Lower lobe of right lung (tissue), 2 donors: ENCODE results near the gene C1orf210. TPM values are rescaled to one million over a fixed set of nuclear protein-coding genes. Genes with fewer than 3 reads are reported as not detected.

ENCODE experiments used
- ATAC-seq, 2 donors: fragments of 200-7000 bp; cut with Tn5 transposase; one replicate each; pipeline ENCODE4 v1.9.1; 2020 to 2022; ENCODE audit warnings: mild to moderate bottlenecking in 2 of 2, moderate library complexity in 2 of 2
- DNase-seq: peaks from one replicate; pipeline ENCODE4 v3.0.0-alpha.2; 2020
- H3K27ac ChIP-seq: fragments of 200-600 bp; one replicate; pipeline ENCODE4 v1.8.0; 2022
- H3K27me3 ChIP-seq: fragments of 200-600 bp; one replicate; pipeline ENCODE4 v1.8.0; 2022; ENCODE audit warnings: low read depth
- H3K36me3 ChIP-seq: fragments of 200-600 bp; one replicate; pipeline ENCODE4 v1.8.0; 2022; ENCODE audit warnings: mild to moderate bottlenecking
- H3K4me1 ChIP-seq: fragments of 200-600 bp; one replicate; pipeline ENCODE4 v1.8.0; 2022
- H3K4me3 ChIP-seq: fragments of 200-600 bp; one replicate; pipeline ENCODE4 v1.8.0; 2022; ENCODE audit warnings: mild to moderate bottlenecking
- H3K9me3 ChIP-seq: fragments of 200-600 bp; one replicate; pipeline ENCODE4 v1.8.0; 2022
- intact Hi-C: fragments of 100-400 bp; cut with DNase I; formaldehyde crosslinking; loops from one replicate; pipeline ENCODE4 v1.11.0; 2022
- total RNA-seq: library from RNA; stranded (reverse); fragmentation: NEBNext Ultra II Directional; extraction: Animal tissue kit (Norgen Biotek cat#: 25700); gene quantifications from one replicate; pipeline ENCODE4 v1.2.1, GENCODE V29; 2021
- TF ChIP-seq, protein P1 (sequence below): fragments of 200-600 bp; IDR thresholded peaks from one replicate; pipeline ENCODE4 v1.8.0; 2022; ENCODE audit warnings: antibody characterized with exemption, mild to moderate bottlenecking
- donor health status: DM: no; HTN: yes; CAD: no; lungs with severe emphysema.

C1orf210 gene
- total RNA-seq, 1 donor from 2014 or later = 19.1 TPM

GRCh38 chr1:43302721-43303470, 17.5 kb upstream of the C1orf210 start:
- intact Hi-C loops = no loop called here
- Histone ChIP-seq H3K27ac (peak overlapping the region; percentile 68), H3K4me3 (peak overlapping the region; percentile 53)

DNA sequence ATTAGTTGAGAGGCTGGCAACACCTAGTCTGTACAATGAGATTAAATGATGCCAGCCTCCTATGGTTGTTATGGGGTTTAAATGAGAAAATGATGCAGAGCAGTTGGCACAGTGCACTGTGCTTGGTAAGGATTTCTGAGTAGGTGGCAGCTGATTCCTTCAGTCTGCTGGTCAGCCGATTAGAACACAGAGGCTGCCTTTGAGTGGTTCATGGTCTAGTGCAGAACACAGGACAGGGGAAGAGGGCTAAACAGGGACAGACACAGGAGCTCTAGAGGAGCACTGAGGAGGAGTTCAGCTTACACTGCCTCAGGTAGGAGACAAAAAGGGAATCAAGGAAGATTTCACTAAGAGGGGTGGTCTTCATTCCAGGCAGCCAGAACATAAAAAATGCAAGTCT, 16.8 kb upstream of the C1orf210 start:
- intact Hi-C loops = no loop called here
- no peak for DNase-seq
- peak overlapping the region; percentile 68 for H3K27ac ChIP-seq
- peaks cover 47% of the 10 kb centered on the region for H3K4me1 ChIP-seq
- no peaks in the 10 kb centered on the region for H3K9me3 ChIP-seq
- no peaks in the 10 kb centered on the region for H3K27me3 ChIP-seq
- peaks cover 6% of the 10 kb centered on the region for H3K36me3 ChIP-seq
- no peak for ATAC-seq
- TF ChIP-seq, protein P1, sequence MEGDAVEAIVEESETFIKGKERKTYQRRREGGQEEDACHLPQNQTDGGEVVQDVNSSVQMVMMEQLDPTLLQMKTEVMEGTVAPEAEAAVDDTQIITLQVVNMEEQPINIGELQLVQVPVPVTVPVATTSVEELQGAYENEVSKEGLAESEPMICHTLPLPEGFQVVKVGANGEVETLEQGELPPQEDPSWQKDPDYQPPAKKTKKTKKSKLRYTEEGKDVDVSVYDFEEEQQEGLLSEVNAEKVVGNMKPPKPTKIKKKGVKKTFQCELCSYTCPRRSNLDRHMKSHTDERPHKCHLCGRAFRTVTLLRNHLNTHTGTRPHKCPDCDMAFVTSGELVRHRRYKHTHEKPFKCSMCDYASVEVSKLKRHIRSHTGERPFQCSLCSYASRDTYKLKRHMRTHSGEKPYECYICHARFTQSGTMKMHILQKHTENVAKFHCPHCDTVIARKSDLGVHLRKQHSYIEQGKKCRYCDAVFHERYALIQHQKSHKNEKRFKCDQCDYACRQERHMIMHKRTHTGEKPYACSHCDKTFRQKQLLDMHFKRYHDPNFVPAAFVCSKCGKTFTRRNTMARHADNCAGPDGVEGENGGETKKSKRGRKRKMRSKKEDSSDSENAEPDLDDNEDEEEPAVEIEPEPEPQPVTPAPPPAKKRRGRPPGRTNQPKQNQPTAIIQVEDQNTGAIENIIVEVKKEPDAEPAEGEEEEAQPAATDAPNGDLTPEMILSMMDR = no peak
- peak overlapping the region; percentile 53 for H3K4me3 ChIP-seq

More at GRCh38 chr1:43302721-43303470, 17.5 kb upstream of the C1orf210 start:
- peaks cover 8% of the 10 kb centered on the region for H3K36me3 ChIP-seq
- peaks cover 51% of the 10 kb centered on the region for H3K4me1 ChIP-seq
- H3K27me3 ChIP-seq = no peaks in the 10 kb centered on the region
- DNase-seq (peak; percentile 6), ATAC-seq (no peak)
- TF ChIP-seq, protein P1 = no peak
- H3K9me3 ChIP-seq = no peaks in the 10 kb centered on the region

GRCh38 chr1:43300378-43301094, 15.2 kb upstream of the C1orf210 start, which contains the start of gene TIE1:
Gene TIE1, plus strand, starts transcription at chr1:43300982. Its CDS starts 90 bp downstream, at chr1:43301072.
- H3K4me1 ChIP-seq = peaks cover 39% of the 10 kb centered on the region
- H3K27me3 ChIP-seq = no peaks in the 10 kb centered on the region
- peak within 1 kb of the TSS; percentile 53 for H3K4me3 ChIP-seq
- ATAC-seq (peak; percentile 41 to 46), DNase-seq (no peak)
- TF ChIP-seq, protein P1 = no peak
- H3K9me3 ChIP-seq = no peaks in the 10 kb centered on the region
- peak within 1 kb of the TSS; percentile 68 for H3K27ac ChIP-seq
- intact Hi-C loops = no loop called here
- no peaks in the 10 kb centered on the region for H3K36me3 ChIP-seq

DNA sequence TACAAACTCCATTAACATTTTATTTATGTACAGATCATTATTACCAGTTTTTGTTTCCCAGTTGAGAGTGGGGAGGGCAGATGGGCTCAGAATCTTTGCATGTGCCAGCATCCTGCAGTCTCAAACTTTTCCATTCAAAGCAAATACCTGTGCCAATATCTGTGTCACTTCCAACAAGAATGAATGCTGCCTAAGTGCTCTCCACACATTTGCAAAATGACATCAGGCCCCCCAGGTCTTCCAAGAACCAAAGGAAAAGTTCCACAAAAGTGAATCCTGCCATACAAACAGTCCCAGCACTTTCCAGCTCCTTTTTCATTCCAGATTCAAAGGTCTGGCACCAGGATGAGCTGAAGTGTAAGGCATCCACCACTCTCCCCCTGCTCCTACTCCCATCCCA, 13.7 kb upstream of the C1orf210 start:
- Histone ChIP-seq H3K27me3 (no peaks in the 10 kb centered on the region), H3K9me3 (no peaks in the 10 kb centered on the region), H3K36me3 (no peaks in the 10 kb centered on the region), H3K27ac (peak overlapping the region; percentile 68), H3K4me1 (peaks cover 40% of the 10 kb centered on the region), H3K4me3 (no peak overlapping the region)
- TF ChIP-seq, protein P1 = no peak
- intact Hi-C loops = no loop called here
- ATAC-seq = no peak
- DNase-seq = no peak

DNA sequence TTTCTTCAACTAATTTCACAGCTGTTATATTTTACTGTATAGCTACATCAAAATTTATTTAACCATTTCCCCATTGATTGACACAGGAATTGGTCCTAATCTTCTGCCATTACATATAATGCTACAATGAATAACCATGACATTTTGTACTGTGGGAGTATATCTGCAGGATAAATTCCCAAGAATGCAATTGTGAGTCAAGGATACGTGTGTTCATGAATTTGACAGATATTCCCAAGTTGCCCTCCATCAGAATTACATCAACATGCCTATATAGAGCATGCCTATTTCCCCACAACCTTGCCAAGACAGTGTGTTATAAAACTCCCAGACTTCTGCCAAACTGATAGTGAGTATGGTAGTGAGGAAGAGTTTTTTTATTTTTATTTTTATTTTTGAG, 12.7 kb upstream of the C1orf210 start:
- Histone ChIP-seq H3K9me3 (no peaks in the 10 kb centered on the region), H3K27ac (no peak overlapping the region), H3K4me1 (peaks cover 40% of the 10 kb centered on the region), H3K27me3 (no peaks in the 10 kb centered on the region), H3K36me3 (no peaks in the 10 kb centered on the region), H3K4me3 (no peak overlapping the region)
- intact Hi-C loops = no loop called here
- ATAC-seq (no peak), DNase-seq (no peak)
- TF ChIP-seq, protein P1 = no peak
